Parathyroid adenoma (tissue), 2 donors: ENCODE results near the gene PPP6R1.

Experiments used
- H2AFZ ChIP-seq: fragments of 300-600 bp; sonication (generic); one replicate; pipeline ENCODE4 v1.7.0; 2017; ENCODE audit warnings: antibody characterized with exemption, mild to moderate bottlenecking
- H3K27ac ChIP-seq: fragments of 300-600 bp; sonication (generic); one replicate; pipeline ENCODE4 v1.7.0; 2017
- H3K27me3 ChIP-seq: fragments of 300-600 bp; sonication (generic); one replicate; pipeline ENCODE4 v1.7.0; 2017; ENCODE audit warnings: low read length; ENCODE audit not compliant: control insufficient read depth, insufficient read depth
- H3K36me3 ChIP-seq: fragments of 300-600 bp; sonication (generic); one replicate; pipeline ENCODE4 v1.7.0; 2017; ENCODE audit warnings: low read length; ENCODE audit not compliant: control insufficient read depth, insufficient read depth
- H3K4me1 ChIP-seq: fragments of 300-600 bp; sonication (generic); one replicate; pipeline ENCODE4 v1.7.0; 2017; ENCODE audit warnings: control low read depth
- H3K4me2 ChIP-seq: fragments of 300-600 bp; sonication (generic); one replicate; pipeline ENCODE4 v1.7.0; 2017; ENCODE audit warnings: low read length
- H3K4me3 ChIP-seq: fragments of 300-600 bp; sonication (generic); one replicate; pipeline ENCODE4 v1.7.0; 2017; ENCODE audit warnings: low read depth, low read length
- H3K79me2 ChIP-seq: fragments of 300-600 bp; sonication (generic); one replicate; pipeline ENCODE4 v1.7.0; 2017; ENCODE audit warnings: control low read depth
- H3K9ac ChIP-seq: fragments of 300-600 bp; sonication (generic); one replicate; pipeline ENCODE4 v1.7.0; 2017; ENCODE audit warnings: mild to moderate bottlenecking
- H3K9me3 ChIP-seq: fragments of 300-600 bp; sonication (generic); one replicate; pipeline ENCODE4 v1.7.0; 2017; ENCODE audit warnings: low read length; ENCODE audit not compliant: control insufficient read depth
- CTCF ChIP-seq: fragments of 300-600 bp; sonication (generic); IDR thresholded peaks from one replicate; pipeline ENCODE4 v1.7.0; 2017; ENCODE audit warnings: antibody characterized with exemption, mild to moderate bottlenecking
- donor health status: primary hyperparathyroidism.

The PPP6R1 gene

GRCh38 chr19:55223291-55224037 is 35.4 kb downstream of the PPP6R1 start:
- H3K27me3 ChIP-seq = no peaks in the 10 kb centered on the region
- no peak for TF ChIP-seq CTCF
- no peak overlapping the region for H3K4me3 ChIP-seq
- no peaks in the 10 kb centered on the region for H3K79me2 ChIP-seq
- no peaks in the 10 kb centered on the region for H3K9me3 ChIP-seq
- no peak overlapping the region for H3K9ac ChIP-seq
- no peak overlapping the region for H3K27ac ChIP-seq
- H3K4me1 ChIP-seq = no peaks in the 10 kb centered on the region
- no peaks in the 10 kb centered on the region for H3K36me3 ChIP-seq
- no peak overlapping the region for H3K4me2 ChIP-seq
- no peak overlapping the region for H2AFZ ChIP-seq

GRCh38 chr19:55220525-55220924 is 38.3 kb downstream of the PPP6R1 start:
- Histone ChIP-seq H3K4me3 (no peak overlapping the region), H3K9ac (no peak overlapping the region), H3K4me2 (no peak overlapping the region), H3K36me3 (no peaks in the 10 kb centered on the region), H3K9me3 (no peaks in the 10 kb centered on the region), H3K79me2 (no peaks in the 10 kb centered on the region), H3K27me3 (no peaks in the 10 kb centered on the region), H3K4me1 (no peaks in the 10 kb centered on the region), H3K27ac (no peak overlapping the region), H2AFZ (no peak overlapping the region)
- no peak for TF ChIP-seq CTCF

GRCh38 chr19:55216461-55217198 is 42.2 kb downstream of the PPP6R1 start:
- Histone ChIP-seq H3K4me1 (no peaks in the 10 kb centered on the region), H3K79me2 (no peaks in the 10 kb centered on the region), H3K27ac (peak overlapping the region; percentile 91), H3K9ac (peak overlapping the region; percentile 25), H3K4me3 (no peak overlapping the region), H3K9me3 (no peaks in the 10 kb centered on the region), H3K27me3 (peaks cover 2% of the 10 kb centered on the region), H3K36me3 (no peaks in the 10 kb centered on the region), H3K4me2 (no peak overlapping the region), H2AFZ (peak overlapping the region; percentile 81)
- no peak for TF ChIP-seq CTCF

GRCh38 chr19:55213547-55213946 is 45.3 kb downstream of the PPP6R1 start:
- no peak overlapping the region for H3K9ac ChIP-seq
- no peak overlapping the region for H3K4me2 ChIP-seq
- H3K79me2 ChIP-seq = no peaks in the 10 kb centered on the region
- H3K9me3 ChIP-seq = no peaks in the 10 kb centered on the region
- H3K36me3 ChIP-seq = no peaks in the 10 kb centered on the region
- no peak overlapping the region for H3K4me3 ChIP-seq
- no peak for TF ChIP-seq CTCF
- H2AFZ ChIP-seq = no peak overlapping the region
- H3K27ac ChIP-seq = no peak overlapping the region
- H3K27me3 ChIP-seq = peaks cover 2% of the 10 kb centered on the region
- H3K4me1 ChIP-seq = no peaks in the 10 kb centered on the region
